ENCODE measurements around the gene MACROD1. TPM values are rescaled to one million over a fixed set of nuclear protein-coding genes. Genes with fewer than 3 reads are reported as not detected.

MACROD1 gene
- total and polyA plus RNA-seq, 9 of the 15 experiments (the other 6 are each of a cell fraction or from before 2014, with no cell fraction given): 1.1 to 60.0 (median 26.4) TPM

- FAIRE-seq: no peak
- 28% methylated on average over 3 of the region's 3 CpGs for WGBS (ENCODE audit: insufficient coverage, low coverage, missing lambda C conversion rate)
- H3K27ac ChIP-seq (ENCODE audit: extremely low read depth, low read depth, low read length): no peak overlapping the region
- peaks cover 0 to 17% of the 10 kb centered on the region in 2 experiments; a peak in 2 of 5 replicates for H3K4me1 ChIP-seq (replicated peaks in 1 of 2; ENCODE audit: control insufficient read depth in 2 of 2, insufficient read depth in 2 of 2, low read length in 2 of 2)
- H3K9ac ChIP-seq (ENCODE audit: insufficient read depth in 1 of 2, low read depth in 2 of 2, low read length in 2 of 2): no peak overlapping the region
- ChIA-PET CTCF (ENCODE audit: low intra/inter-chr PET ratio) (no interaction called here), POLR2A (no interaction called here)
- no peaks in the 10 kb centered on the region for H3K79me2 ChIP-seq (ENCODE audit: control insufficient read depth, insufficient read depth, low read length)
- in situ Hi-C loops (cut with MboI) (no loop called here), intact Hi-C loops (cut with micrococcal nuclease) (no loop called here)
- BruUV-seq (replicated peaks): no TSS peak
- H3K36me3 ChIP-seq (ENCODE audit: control insufficient read depth, insufficient read depth, low read length): no peaks in the 10 kb centered on the region
- H3K4me3 ChIP-seq: no peak overlapping the region
- H3K4me2 ChIP-seq (ENCODE audit: insufficient read depth, low read length): no peak overlapping the region
- H3K9me1 ChIP-seq (ENCODE audit: control insufficient read depth, insufficient read depth, low read length): peaks cover 8% of the 10 kb centered on the region
- peaks cover 33% of the 10 kb centered on the region for H4K20me1 ChIP-seq (replicated peaks; ENCODE audit: control insufficient read depth, insufficient read depth, low read length)
- no peak for ATAC-seq
- no peak for DNase-seq (ENCODE audit: extremely low read depth in 1 of 4, low spot score in 3 of 4)
- no peak overlapping the region for H2AFZ ChIP-seq (ENCODE audit: low read depth, low read length)
- no peaks in the 10 kb centered on the region for H3K27me3 ChIP-seq (ENCODE audit: control insufficient read depth in 2 of 2, insufficient read depth in 2 of 2, low read length in 2 of 2)
- no peaks in the 10 kb centered on the region for H3K9me3 ChIP-seq (replicated peaks; ENCODE audit: control insufficient read depth, insufficient read depth, low read depth, low read length)
- TF ChIP-seq, protein P1, sequence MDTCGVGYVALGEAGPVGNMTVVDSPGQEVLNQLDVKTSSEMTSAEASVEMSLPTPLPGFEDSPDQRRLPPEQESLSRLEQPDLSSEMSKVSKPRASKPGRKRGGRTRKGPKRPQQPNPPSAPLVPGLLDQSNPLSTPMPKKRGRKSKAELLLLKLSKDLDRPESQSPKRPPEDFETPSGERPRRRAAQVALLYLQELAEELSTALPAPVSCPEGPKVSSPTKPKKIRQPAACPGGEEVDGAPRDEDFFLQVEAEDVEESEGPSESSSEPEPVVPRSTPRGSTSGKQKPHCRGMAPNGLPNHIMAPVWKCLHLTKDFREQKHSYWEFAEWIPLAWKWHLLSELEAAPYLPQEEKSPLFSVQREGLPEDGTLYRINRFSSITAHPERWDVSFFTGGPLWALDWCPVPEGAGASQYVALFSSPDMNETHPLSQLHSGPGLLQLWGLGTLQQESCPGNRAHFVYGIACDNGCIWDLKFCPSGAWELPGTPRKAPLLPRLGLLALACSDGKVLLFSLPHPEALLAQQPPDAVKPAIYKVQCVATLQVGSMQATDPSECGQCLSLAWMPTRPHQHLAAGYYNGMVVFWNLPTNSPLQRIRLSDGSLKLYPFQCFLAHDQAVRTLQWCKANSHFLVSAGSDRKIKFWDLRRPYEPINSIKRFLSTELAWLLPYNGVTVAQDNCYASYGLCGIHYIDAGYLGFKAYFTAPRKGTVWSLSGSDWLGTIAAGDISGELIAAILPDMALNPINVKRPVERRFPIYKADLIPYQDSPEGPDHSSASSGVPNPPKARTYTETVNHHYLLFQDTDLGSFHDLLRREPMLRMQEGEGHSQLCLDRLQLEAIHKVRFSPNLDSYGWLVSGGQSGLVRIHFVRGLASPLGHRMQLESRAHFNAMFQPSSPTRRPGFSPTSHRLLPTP (IDR thresholded peaks at IDR 0.05; ENCODE audit: borderline replicate concordance, extremely low read depth, insufficient read length): no peak
- no peak for TF ChIP-seq E2F3 (CRISPR knock-in tag; IDR thresholded peaks at IDR 0.05)
- TF ChIP-seq ZNF232 (CRISPR knock-in tag; IDR thresholded peaks at IDR 0.05): no peak
- TF ChIP-seq NR3C1 (CRISPR knock-in tag; IDR thresholded peaks at IDR 0.05): no peak
- TF ChIP-seq NCOA4 (IDR thresholded peaks at IDR 0.05; ENCODE audit: partially characterized antibody): no peak
- TF ChIP-seq, protein P2, sequence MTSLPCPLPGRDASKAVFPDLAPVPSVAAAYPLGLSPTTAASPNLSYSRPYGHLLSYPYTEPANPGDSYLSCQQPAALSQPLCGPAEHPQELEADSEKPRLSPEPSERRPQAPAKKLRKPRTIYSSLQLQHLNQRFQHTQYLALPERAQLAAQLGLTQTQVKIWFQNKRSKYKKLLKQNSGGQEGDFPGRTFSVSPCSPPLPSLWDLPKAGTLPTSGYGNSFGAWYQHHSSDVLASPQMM (CRISPR knock-in tag; IDR thresholded peaks at IDR 0.05): no peak
- TF ChIP-seq XRCC3 (IDR thresholded peaks at IDR 0.05): no peak
- no peak for TF ChIP-seq SMARCE1 (IDR thresholded peaks at IDR 0.05)
- TF ChIP-seq PRDM10 (IDR thresholded peaks at IDR 0.05; ENCODE audit: partially characterized antibody): no peak
- TF ChIP-seq, protein P3, sequence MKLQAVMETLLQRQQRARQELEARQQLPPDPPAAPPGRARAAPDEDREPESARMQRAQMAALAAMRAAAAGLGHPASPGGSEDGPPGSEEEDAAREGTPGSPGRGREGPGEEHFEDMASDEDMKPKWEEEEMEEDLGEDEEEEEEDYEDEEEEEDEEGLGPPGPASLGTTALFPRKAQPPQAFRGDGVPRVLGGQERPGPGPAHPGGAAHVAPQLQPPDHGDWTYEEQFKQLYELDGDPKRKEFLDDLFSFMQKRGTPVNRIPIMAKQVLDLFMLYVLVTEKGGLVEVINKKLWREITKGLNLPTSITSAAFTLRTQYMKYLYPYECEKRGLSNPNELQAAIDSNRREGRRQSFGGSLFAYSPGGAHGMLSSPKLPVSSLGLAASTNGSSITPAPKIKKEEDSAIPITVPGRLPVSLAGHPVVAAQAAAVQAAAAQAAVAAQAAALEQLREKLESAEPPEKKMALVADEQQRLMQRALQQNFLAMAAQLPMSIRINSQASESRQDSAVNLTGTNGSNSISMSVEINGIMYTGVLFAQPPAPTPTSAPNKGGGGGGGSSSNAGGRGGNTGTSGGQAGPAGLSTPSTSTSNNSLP (IDR thresholded peaks at IDR 0.05; ENCODE audit: borderline replicate concordance, low read depth, low read length): no peak
- no peak for TF ChIP-seq ETV5 (CRISPR knock-in tag; IDR thresholded peaks at IDR 0.05; ENCODE audit: low read depth)
- TF ChIP-seq SOX6 (IDR thresholded peaks at IDR 0.05): no peak
- TF ChIP-seq SETDB1 (IDR thresholded peaks at IDR 0.05; ENCODE audit: low read length): no peak
- TF ChIP-seq KHSRP (IDR thresholded peaks at IDR 0.05): no peak
Measured at GRCh38 chr11:64112771-64113461, 53.0 kb downstream of the MACROD1 start.
